Measurements from ENCODE around the gene PHACTR1.

PHACTR1 gene

GRCh38 chr6:13026557-13026956, 310.0 kb downstream of the PHACTR1 start:
- Histone ChIP-seq H3K9me3 (no peaks in the 10 kb centered on the region), H3K36me3 (no peaks in the 10 kb centered on the region), H3K4me2 (no peak overlapping the region), H3K4me3 (no peak overlapping the region), H3K27me3 (no peaks in the 10 kb centered on the region), H3K9ac (no peak overlapping the region), H3K4me1 (no peaks in the 10 kb centered on the region), H4K20me1 (no peaks in the 10 kb centered on the region), H3K27ac (no peak overlapping the region)
- no peak for TF ChIP-seq Cebpa-rat (IDR thresholded peaks at IDR 0.05)

DNA sequence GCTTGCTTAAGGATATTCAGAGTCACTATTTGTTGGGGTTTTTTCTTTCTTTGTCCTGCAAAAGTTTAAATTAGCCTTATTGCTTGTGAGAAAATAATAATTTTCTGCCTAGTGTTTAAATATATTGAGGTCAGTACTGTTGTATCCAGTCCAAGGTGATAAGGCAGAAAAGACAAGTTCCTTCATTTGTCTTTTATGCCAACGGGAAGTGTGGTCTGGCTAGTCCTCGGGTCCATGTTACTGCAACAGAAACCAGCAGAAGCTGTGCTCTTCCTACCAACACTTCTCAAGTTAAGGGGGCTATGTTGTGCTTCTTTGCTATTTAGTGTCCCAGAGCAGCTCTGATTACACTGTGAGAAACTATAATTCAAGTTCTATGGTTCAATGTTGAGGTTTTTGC, 310.6 kb downstream of the PHACTR1 start:
- H4K20me1 ChIP-seq = no peaks in the 10 kb centered on the region
- H3K9ac ChIP-seq = no peak overlapping the region
- H3K27ac ChIP-seq = no peak overlapping the region
- no peaks in the 10 kb centered on the region for H3K36me3 ChIP-seq
- no peak overlapping the region for H3K4me3 ChIP-seq
- H3K9me3 ChIP-seq = no peaks in the 10 kb centered on the region
- no peaks in the 10 kb centered on the region for H3K27me3 ChIP-seq
- no peak for TF ChIP-seq Cebpa-rat (IDR thresholded peaks at IDR 0.05)
- no peak overlapping the region for H3K4me2 ChIP-seq
- H3K4me1 ChIP-seq = no peaks in the 10 kb centered on the region

DNA sequence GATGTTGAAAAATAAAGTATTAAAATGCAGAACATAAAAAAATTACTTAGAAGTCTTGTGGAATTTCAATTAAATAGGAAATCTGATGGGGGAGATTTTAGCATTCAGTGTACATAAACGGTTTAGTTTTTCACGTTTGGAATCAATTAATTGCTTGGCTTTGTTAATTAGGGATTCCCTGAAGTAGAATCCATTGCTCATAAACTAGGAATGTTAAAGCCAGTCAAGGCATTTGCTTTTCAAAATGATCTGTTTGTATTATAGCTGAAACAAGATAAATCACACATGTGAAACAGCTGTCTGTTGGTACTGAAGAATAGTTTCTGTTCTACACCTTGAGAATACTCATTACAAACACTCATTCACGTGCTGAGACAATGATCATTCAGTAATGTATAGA, 313.8 kb downstream of the PHACTR1 start:
- no peak overlapping the region for H3K4me3 ChIP-seq
- no peaks in the 10 kb centered on the region for H3K9me3 ChIP-seq
- H3K9ac ChIP-seq = no peak overlapping the region
- H3K27ac ChIP-seq = no peak overlapping the region
- H3K4me1 ChIP-seq = peaks cover 26% of the 10 kb centered on the region
- H3K4me2 ChIP-seq = no peak overlapping the region
- H3K27me3 ChIP-seq = no peaks in the 10 kb centered on the region
- no peaks in the 10 kb centered on the region for H4K20me1 ChIP-seq
- H3K36me3 ChIP-seq = no peaks in the 10 kb centered on the region
- TF ChIP-seq Cebpa-rat (IDR thresholded peaks at IDR 0.05) = no peak

- TF ChIP-seq Cebpa-rat (IDR thresholded peaks at IDR 0.05) = no peak
- Histone ChIP-seq H3K27me3 (no peaks in the 10 kb centered on the region), H3K36me3 (no peaks in the 10 kb centered on the region), H3K4me3 (no peak overlapping the region), H4K20me1 (no peaks in the 10 kb centered on the region), H3K4me1 (peaks cover 26% of the 10 kb centered on the region), H3K4me2 (peak overlapping the region; percentile 60), H3K9me3 (no peaks in the 10 kb centered on the region), H3K27ac (no peak overlapping the region), H3K9ac (no peak overlapping the region)
Observed at GRCh38 chr6:13032566-13032965, 316.0 kb downstream of the PHACTR1 start.

GRCh38 chr6:13033145-13033544, 316.6 kb downstream of the PHACTR1 start:
- H3K4me3 ChIP-seq = no peak overlapping the region
- no peak overlapping the region for H3K27ac ChIP-seq
- peaks cover 29% of the 10 kb centered on the region for H3K4me1 ChIP-seq
- TF ChIP-seq Cebpa-rat (IDR thresholded peaks at IDR 0.05) = no peak
- no peaks in the 10 kb centered on the region for H3K36me3 ChIP-seq
- peak overlapping the region; percentile 60 for H3K4me2 ChIP-seq
- no peaks in the 10 kb centered on the region for H4K20me1 ChIP-seq
- no peak overlapping the region for H3K9ac ChIP-seq
- H3K27me3 ChIP-seq = no peaks in the 10 kb centered on the region
- H3K9me3 ChIP-seq = no peaks in the 10 kb centered on the region

- Histone ChIP-seq H3K27me3 (no peaks in the 10 kb centered on the region), H4K20me1 (no peaks in the 10 kb centered on the region), H3K4me2 (peak overlapping the region; percentile 49), H3K4me3 (no peak overlapping the region), H3K9me3 (no peaks in the 10 kb centered on the region), H3K36me3 (no peaks in the 10 kb centered on the region), H3K4me1 (peaks cover 36% of the 10 kb centered on the region), H3K9ac (no peak overlapping the region), H3K27ac (no peak overlapping the region)
- no peak for TF ChIP-seq Cebpa-rat (IDR thresholded peaks at IDR 0.05)
Observed at GRCh38 chr6:13034316-13034715, 317.7 kb downstream of the PHACTR1 start.

GRCh38 chr6:13035606-13036005, 319.0 kb downstream of the PHACTR1 start:
- no peak for TF ChIP-seq Cebpa-rat (IDR thresholded peaks at IDR 0.05)
- no peaks in the 10 kb centered on the region for H3K36me3 ChIP-seq
- no peaks in the 10 kb centered on the region for H4K20me1 ChIP-seq
- H3K27me3 ChIP-seq = no peaks in the 10 kb centered on the region
- H3K27ac ChIP-seq = no peak overlapping the region
- peaks cover 36% of the 10 kb centered on the region for H3K4me1 ChIP-seq
- no peak overlapping the region for H3K9ac ChIP-seq
- no peaks in the 10 kb centered on the region for H3K9me3 ChIP-seq
- H3K4me2 ChIP-seq = no peak overlapping the region
- no peak overlapping the region for H3K4me3 ChIP-seq

DNA sequence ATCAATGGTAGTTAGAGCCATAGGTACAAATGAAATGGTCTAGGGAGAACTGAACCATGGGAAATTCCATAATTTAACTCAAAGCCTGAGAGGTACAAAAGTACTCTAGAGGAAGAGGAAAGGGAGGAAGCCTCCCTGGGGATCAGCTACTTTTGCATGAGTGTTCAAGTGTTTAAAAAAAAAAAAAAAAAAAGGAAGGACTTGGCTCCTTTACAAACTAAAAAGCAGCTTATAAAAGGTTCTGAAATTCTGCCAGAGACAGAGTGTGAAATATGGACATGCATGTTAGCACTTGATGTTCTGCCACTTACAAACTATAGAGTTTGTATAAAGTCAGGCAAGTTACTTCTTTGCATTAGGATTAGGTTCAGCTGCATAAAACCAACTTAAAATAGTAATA, 321.7 kb downstream of the PHACTR1 start:
- no peak overlapping the region for H3K4me3 ChIP-seq
- no peak for TF ChIP-seq Cebpa-rat (IDR thresholded peaks at IDR 0.05)

DNA sequence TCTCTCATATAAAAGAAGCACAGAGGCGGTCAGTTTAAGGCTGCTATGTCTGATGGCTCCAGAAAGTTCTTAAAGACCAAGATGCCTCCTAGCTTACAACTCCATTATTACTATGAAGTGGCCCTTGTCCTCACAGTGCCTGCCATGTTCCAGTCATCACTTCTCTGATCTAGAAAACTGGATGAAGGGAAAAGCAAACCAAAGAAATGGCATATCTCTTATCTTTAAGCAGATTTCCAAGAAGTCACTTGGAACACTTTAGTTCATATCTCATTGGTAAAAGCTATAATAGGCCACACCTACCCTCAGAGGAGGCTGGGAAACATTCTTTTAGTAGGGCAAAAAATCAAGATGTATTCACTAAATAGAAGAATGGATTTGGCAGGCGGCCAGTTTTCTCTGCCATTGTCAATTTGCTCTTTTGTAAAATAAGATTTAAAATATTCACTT, 322.2 kb downstream of the PHACTR1 start:
- H3K4me2 ChIP-seq = no peak overlapping the region
- H4K20me1 ChIP-seq = no peaks in the 10 kb centered on the region
- TF ChIP-seq Cebpa-rat (IDR thresholded peaks at IDR 0.05) = no peak
- no peaks in the 10 kb centered on the region for H3K9me3 ChIP-seq
- no peaks in the 10 kb centered on the region for H3K36me3 ChIP-seq
- peaks cover 23% of the 10 kb centered on the region for H3K4me1 ChIP-seq
- H3K27me3 ChIP-seq = no peaks in the 10 kb centered on the region
- H3K9ac ChIP-seq = no peak overlapping the region
- no peak overlapping the region for H3K4me3 ChIP-seq
- no peak overlapping the region for H3K27ac ChIP-seq

More for the DNA sequence above, 321.7 kb downstream of the PHACTR1 start:
- Histone ChIP-seq H3K4me2 (0 out of 2 replicates have a peak overlapping the region, but pooled peaks have one; percentile 27), H3K9me3 (no peaks in the 10 kb centered on the region), H4K20me1 (no peaks in the 10 kb centered on the region), H3K27ac (no peak overlapping the region), H3K36me3 (no peaks in the 10 kb centered on the region), H3K4me1 (peaks cover 26% of the 10 kb centered on the region), H3K9ac (no peak overlapping the region), H3K27me3 (no peaks in the 10 kb centered on the region)

DNA sequence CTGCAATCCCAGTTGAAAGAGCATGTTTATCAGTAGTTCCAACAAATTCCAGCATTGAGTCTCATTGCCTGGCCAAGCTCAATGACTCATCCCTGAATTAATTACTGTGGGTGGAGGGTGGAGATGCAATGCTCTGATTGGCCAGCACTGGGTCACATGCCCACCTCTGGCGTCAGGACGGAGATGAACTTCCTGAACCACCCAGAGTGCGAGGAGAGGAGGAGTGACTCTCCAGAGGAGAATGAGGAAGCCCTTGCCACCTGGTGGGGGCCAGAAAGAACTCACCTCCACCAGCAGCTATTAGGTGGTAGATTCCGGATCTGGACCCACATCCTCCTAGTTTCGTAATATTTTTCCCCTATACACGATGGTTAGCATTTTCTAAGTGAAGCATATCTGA, 327.8 kb downstream of the PHACTR1 start:
- Histone ChIP-seq H3K27me3 (no peaks in the 10 kb centered on the region), H3K9me3 (no peaks in the 10 kb centered on the region), H4K20me1 (no peaks in the 10 kb centered on the region), H3K4me3 (no peak overlapping the region), H3K4me1 (no peaks in the 10 kb centered on the region), H3K36me3 (no peaks in the 10 kb centered on the region), H3K9ac (no peak overlapping the region), H3K4me2 (no peak overlapping the region), H3K27ac (no peak overlapping the region)
- TF ChIP-seq Cebpa-rat (IDR thresholded peaks at IDR 0.05) = no peak

DNA sequence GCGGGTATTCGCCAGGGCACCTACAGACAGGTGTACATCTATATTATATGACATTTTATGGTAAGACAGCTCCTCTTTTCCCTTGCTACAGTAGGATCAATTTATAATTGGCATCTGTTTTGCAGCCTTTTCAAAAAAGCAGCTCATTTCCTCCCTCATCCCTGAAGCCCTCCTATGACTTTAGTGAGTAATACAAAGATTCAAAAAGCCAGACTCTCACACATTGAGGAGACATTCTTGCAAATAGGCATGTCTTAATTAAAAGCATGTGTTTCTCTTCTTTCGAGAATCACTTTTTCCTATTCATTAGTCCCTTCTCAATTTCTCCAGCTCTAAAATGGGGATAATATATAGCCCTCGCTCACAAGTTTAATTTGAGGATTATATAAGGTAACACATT, 328.3 kb downstream of the PHACTR1 start:
- Histone ChIP-seq H3K27me3 (no peaks in the 10 kb centered on the region), H3K4me1 (no peaks in the 10 kb centered on the region), H4K20me1 (no peaks in the 10 kb centered on the region), H3K4me3 (no peak overlapping the region), H3K9me3 (no peaks in the 10 kb centered on the region), H3K4me2 (no peak overlapping the region), H3K27ac (no peak overlapping the region), H3K9ac (no peak overlapping the region), H3K36me3 (no peaks in the 10 kb centered on the region)
- no peak for TF ChIP-seq Cebpa-rat (IDR thresholded peaks at IDR 0.05)
